SK-N-SH (cell line): ENCODE results near the gene IFT172.

Experiments
- CHD2 ChIP-seq: fragments of 150-350 bp; IDR thresholded peaks from 2 replicates; pipeline ENCODE4 v1.6.1; 2018; ENCODE audit warnings: low read length; ENCODE audit not compliant: partially characterized antibody
- EP300 ChIP-seq, 2 experiments: IDR thresholded peaks; 2 replicates each; pipeline versions ENCODE4 v1.4.0 to v1.6.1; 2012; ENCODE audit warnings: borderline replicate concordance in 1 of 2, low read depth in 1 of 2, low read length in 1 of 2
- EZH2phosphoT487 ChIP-seq: fragments of 200-600 bp; sonication (generic); IDR thresholded peaks from 2 replicates; pipeline ENCODE4 v1.6.1; 2017; ENCODE audit warnings: low read depth, mixed run types, mild to moderate bottlenecking, antibody characterized with exemption, moderate library complexity, borderline replicate concordance
- FOXM1 ChIP-seq: IDR thresholded peaks from 2 replicates; pipeline ENCODE4 v1.4.0; 2012; ENCODE audit warnings: low read depth, mild to moderate bottlenecking
- JUND ChIP-seq: IDR thresholded peaks from 2 replicates; pipeline ENCODE4 v1.4.0; 2012
- POLR2AphosphoS5 ChIP-seq: IDR thresholded peaks from 2 replicates; pipeline ENCODE4 v1.6.1; 2012; ENCODE audit warnings: low read depth, low read length
- RAD21 ChIP-seq: IDR thresholded peaks from 2 replicates; pipeline ENCODE4 v1.6.1; 2012; ENCODE audit warnings: mild to moderate bottlenecking, low read length
- RXRA ChIP-seq: IDR thresholded peaks from 2 replicates; pipeline ENCODE4 v1.4.0; 2012; ENCODE audit warnings: low read depth, mild to moderate bottlenecking, borderline replicate concordance
- USF1 ChIP-seq: IDR thresholded peaks from 2 replicates; pipeline ENCODE4 v1.4.0; 2012; ENCODE audit warnings: low read depth, borderline replicate concordance
- YY1 ChIP-seq: IDR thresholded peaks from 2 replicates; pipeline ENCODE4 v1.4.0; 2012; ENCODE audit warnings: low read depth, mild to moderate bottlenecking
- TF ChIP-seq, protein P1 (sequence below): fragments of 200-600 bp; sonication (generic); IDR thresholded peaks from 2 replicates; pipeline ENCODE4 v1.6.1; 2017; ENCODE audit warnings: antibody characterized with exemption, mild to moderate bottlenecking, moderate library complexity
- TF ChIP-seq, protein P2 (sequence below): IDR thresholded peaks from 2 replicates; pipeline ENCODE4 v1.6.1; 2012; ENCODE audit warnings: mild to moderate bottlenecking, low read depth, low read length, moderate library complexity
- TF ChIP-seq, protein P3 (sequence below): IDR thresholded peaks from 2 replicates; pipeline ENCODE4; 2012

DNA sequence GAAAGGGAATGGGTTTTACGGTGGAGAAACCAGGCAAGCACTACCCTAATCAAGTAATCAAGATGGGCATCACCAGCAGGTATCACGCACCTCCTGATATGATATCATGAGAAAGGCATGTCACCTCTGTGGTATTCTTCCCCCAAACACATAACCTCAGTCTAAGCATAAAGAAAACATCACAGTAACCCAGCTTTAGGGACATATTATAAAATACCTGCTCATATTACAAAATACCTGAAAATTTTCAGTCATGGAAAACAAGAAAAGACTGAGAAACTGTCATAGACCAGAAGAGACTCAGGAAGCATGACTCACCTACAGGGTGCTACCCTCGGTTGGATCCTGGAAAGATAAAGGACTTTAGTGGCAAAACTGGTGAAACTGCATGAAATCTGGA, 37.6 kb upstream of the IFT172 start:
- TF ChIP-seq, protein P1, sequence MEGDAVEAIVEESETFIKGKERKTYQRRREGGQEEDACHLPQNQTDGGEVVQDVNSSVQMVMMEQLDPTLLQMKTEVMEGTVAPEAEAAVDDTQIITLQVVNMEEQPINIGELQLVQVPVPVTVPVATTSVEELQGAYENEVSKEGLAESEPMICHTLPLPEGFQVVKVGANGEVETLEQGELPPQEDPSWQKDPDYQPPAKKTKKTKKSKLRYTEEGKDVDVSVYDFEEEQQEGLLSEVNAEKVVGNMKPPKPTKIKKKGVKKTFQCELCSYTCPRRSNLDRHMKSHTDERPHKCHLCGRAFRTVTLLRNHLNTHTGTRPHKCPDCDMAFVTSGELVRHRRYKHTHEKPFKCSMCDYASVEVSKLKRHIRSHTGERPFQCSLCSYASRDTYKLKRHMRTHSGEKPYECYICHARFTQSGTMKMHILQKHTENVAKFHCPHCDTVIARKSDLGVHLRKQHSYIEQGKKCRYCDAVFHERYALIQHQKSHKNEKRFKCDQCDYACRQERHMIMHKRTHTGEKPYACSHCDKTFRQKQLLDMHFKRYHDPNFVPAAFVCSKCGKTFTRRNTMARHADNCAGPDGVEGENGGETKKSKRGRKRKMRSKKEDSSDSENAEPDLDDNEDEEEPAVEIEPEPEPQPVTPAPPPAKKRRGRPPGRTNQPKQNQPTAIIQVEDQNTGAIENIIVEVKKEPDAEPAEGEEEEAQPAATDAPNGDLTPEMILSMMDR = no peak
- no peak for TF ChIP-seq POLR2AphosphoS5
- TF ChIP-seq YY1 = no peak
- TF ChIP-seq JUND = no peak
- TF ChIP-seq, protein P2, sequence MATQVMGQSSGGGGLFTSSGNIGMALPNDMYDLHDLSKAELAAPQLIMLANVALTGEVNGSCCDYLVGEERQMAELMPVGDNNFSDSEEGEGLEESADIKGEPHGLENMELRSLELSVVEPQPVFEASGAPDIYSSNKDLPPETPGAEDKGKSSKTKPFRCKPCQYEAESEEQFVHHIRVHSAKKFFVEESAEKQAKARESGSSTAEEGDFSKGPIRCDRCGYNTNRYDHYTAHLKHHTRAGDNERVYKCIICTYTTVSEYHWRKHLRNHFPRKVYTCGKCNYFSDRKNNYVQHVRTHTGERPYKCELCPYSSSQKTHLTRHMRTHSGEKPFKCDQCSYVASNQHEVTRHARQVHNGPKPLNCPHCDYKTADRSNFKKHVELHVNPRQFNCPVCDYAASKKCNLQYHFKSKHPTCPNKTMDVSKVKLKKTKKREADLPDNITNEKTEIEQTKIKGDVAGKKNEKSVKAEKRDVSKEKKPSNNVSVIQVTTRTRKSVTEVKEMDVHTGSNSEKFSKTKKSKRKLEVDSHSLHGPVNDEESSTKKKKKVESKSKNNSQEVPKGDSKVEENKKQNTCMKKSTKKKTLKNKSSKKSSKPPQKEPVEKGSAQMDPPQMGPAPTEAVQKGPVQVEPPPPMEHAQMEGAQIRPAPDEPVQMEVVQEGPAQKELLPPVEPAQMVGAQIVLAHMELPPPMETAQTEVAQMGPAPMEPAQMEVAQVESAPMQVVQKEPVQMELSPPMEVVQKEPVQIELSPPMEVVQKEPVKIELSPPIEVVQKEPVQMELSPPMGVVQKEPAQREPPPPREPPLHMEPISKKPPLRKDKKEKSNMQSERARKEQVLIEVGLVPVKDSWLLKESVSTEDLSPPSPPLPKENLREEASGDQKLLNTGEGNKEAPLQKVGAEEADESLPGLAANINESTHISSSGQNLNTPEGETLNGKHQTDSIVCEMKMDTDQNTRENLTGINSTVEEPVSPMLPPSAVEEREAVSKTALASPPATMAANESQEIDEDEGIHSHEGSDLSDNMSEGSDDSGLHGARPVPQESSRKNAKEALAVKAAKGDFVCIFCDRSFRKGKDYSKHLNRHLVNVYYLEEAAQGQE = no peak
- TF ChIP-seq EP300 (IDR thresholded peaks at IDR 0.05; ENCODE audit: borderline replicate concordance in 1 of 2, low read depth in 1 of 2, low read length in 1 of 2) = no peak
- no peak for TF ChIP-seq RXRA
- no peak for TF ChIP-seq FOXM1
- TF ChIP-seq USF1 = no peak
- TF ChIP-seq CHD2 = no peak
- TF ChIP-seq RAD21 = no peak
- TF ChIP-seq, protein P3, sequence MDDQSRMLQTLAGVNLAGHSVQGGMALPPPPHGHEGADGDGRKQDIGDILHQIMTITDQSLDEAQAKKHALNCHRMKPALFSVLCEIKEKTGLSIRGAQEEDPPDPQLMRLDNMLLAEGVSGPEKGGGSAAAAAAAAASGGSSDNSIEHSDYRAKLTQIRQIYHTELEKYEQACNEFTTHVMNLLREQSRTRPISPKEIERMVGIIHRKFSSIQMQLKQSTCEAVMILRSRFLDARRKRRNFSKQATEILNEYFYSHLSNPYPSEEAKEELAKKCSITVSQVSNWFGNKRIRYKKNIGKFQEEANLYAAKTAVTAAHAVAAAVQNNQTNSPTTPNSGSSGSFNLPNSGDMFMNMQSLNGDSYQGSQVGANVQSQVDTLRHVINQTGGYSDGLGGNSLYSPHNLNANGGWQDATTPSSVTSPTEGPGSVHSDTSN = no peak
- TF ChIP-seq EZH2phosphoT487 = no peak
